Globus pallidus (tissue), 1 donor: ENCODE data around the gene GSX2.
"Not testable (repeated sequence)": the region's sequence is repeated elsewhere in the genome, so short reads cannot be mapped to it uniquely, and the experiment has no call there.

Experiments used
- DNase-seq: peaks from one replicate; pipeline ENCODE4 v3.0.0-alpha.2; 2015; ENCODE audit warnings: low spot score

Gene GSX2

GRCh38 chr4:54099748-54100574, at the start of gene GSX2:
Gene GSX2 (plus strand): TSS chr4:54100163. CDS start chr4:54100345, 182 bp downstream.
- DNase-seq = no peak

- DNase-seq = no peak
These were observed 49.6 kb upstream of the GSX2 start for GRCh38 chr4:54050214-54050904.

GRCh38 chr4:54053322-54053721, 46.6 kb upstream of the GSX2 start:
- not testable (repeated sequence) for DNase-seq

- no peak for DNase-seq
These were observed 45.5 kb upstream of the GSX2 start for GRCh38 chr4:54054501-54054900.

- no peak for DNase-seq
These were observed 44.5 kb upstream of the GSX2 start for GRCh38 chr4:54055494-54055893.

GRCh38 chr4:54056360-54056759, 43.6 kb upstream of the GSX2 start:
- DNase-seq = no peak

- no peak for DNase-seq
These were observed 41.8 kb upstream of the GSX2 start for GRCh38 chr4:54058171-54058570.

GRCh38 chr4:54060116-54060515, 39.8 kb upstream of the GSX2 start:
- DNase-seq = no peak

GRCh38 chr4:54061067-54061466, 38.9 kb upstream of the GSX2 start:
- no peak for DNase-seq

- no peak for DNase-seq
These were observed 38.1 kb upstream of the GSX2 start for GRCh38 chr4:54061873-54062272.

GRCh38 chr4:54062392-54062791, 37.6 kb upstream of the GSX2 start:
- DNase-seq = no peak

- peak; percentile 11 for DNase-seq
These were observed 36.7 kb upstream of the GSX2 start for GRCh38 chr4:54063229-54063628.

GRCh38 chr4:54063737-54064316, 36.1 kb upstream of the GSX2 start:
- peak; percentile 45 for DNase-seq

- DNase-seq = peak; percentile 86
These were observed 35.4 kb upstream of the GSX2 start, which contains the start of gene CHIC2 for GRCh38 chr4:54064317-54065111. Gene CHIC2 (minus strand): TSS chr4:54064605. CDS start chr4:54064300, 305 bp downstream.

- DNase-seq = no peak
These were observed 34.5 kb upstream of the GSX2 start for GRCh38 chr4:54065282-54066087.

GRCh38 chr4:54066088-54066415, 33.9 kb upstream of the GSX2 start:
- no peak for DNase-seq

- DNase-seq = no peak
These were observed 33.2 kb upstream of the GSX2 start for GRCh38 chr4:54066718-54067129.

GRCh38 chr4:54067166-54067565, 32.8 kb upstream of the GSX2 start:
- no peak for DNase-seq

- DNase-seq = no peak
These were observed 26.6 kb upstream of the GSX2 start for GRCh38 chr4:54073271-54073880.

- DNase-seq = no peak
These were observed 25.6 kb upstream of the GSX2 start for GRCh38 chr4:54074381-54074780.

- DNase-seq = no peak
These were observed 23.3 kb upstream of the GSX2 start for GRCh38 chr4:54076673-54077072.
